HEK293 (cell line): ENCODE results near the gene SYNJ2.

ENCODE experiments used
- CTCF ChIA-PET: fragments of 350-600 bp; formaldehyde crosslinking; extraction: SDS; loops from one replicate; lab custom pipeline; 2021; ENCODE audit warnings: antibody characterized with exemption; lab: Yijun Ruan, JAX
- POLR2A ChIA-PET: fragments of 300-600 bp; formaldehyde crosslinking; extraction: SDS; loops from one replicate; lab custom pipeline; 2020; ENCODE audit warnings: antibody characterized with exemption, inconsistent platforms; lab: Yijun Ruan, JAX
- H3K27ac ChIP-seq: fragments of 200-500 bp; sonication (Bioruptor generic); 2 replicates; pipeline ENCODE4 v1.5.1; 2014; ENCODE audit warnings: low read depth, low read length, control low read depth, inconsistent platforms; ENCODE audit errors: extremely low read depth
- H3K36me3 ChIP-seq, 2 experiments: fragments of 200-500 bp in 1 of 2; sonication (Bioruptor generic) in 1 of 2; 1 replicate in 1 of 2; 2 replicates in 1 of 2; pipeline ENCODE4 v1.5.1; 2014 to 2017; ENCODE audit warnings: inconsistent platforms in 2 of 2, low read length in 2 of 2; ENCODE audit not compliant: control insufficient read depth in 2 of 2, insufficient read depth in 1 of 2
- H3K4me1 ChIP-seq: fragments of 200-500 bp; sonication (Bioruptor generic); 2 replicates; pipeline ENCODE4 v1.5.1; 2014; ENCODE audit warnings: mild to moderate bottlenecking, low read length, inconsistent platforms; ENCODE audit not compliant: control insufficient read depth, insufficient read depth
- H3K4me3 ChIP-seq: 2 replicates; pipeline ENCODE4 v1.5.1; 2011; ENCODE audit warnings: low read depth, mild to moderate bottlenecking, control low read depth, low read length, moderate library complexity
- H3K9me3 ChIP-seq: fragments of 200-500 bp; sonication (Bioruptor generic); 2 replicates; pipeline ENCODE4 v1.5.1; 2014; ENCODE audit warnings: low read depth, low read length, inconsistent platforms; ENCODE audit not compliant: control insufficient read depth, insufficient read depth
- MZF1 ChIP-seq: fragments of 450-650 bp; formaldehyde crosslinking; IDR thresholded peaks from 2 replicates; pipeline ENCODE4 v1.5.1; 2017; ENCODE audit warnings: missing biosample characterization, missing genetic modification characterization, borderline replicate concordance
- PRDM2 ChIP-seq: fragments of 450-650 bp; formaldehyde crosslinking; IDR thresholded peaks from 2 replicates; pipeline ENCODE4 v1.5.1; 2016; ENCODE audit warnings: missing biosample characterization, missing genetic modification characterization, borderline replicate concordance
- RBAK ChIP-seq: fragments of 450-650 bp; formaldehyde crosslinking; IDR thresholded peaks from 2 replicates; pipeline ENCODE4 v1.5.1; 2016; ENCODE audit warnings: missing biosample characterization, missing genetic modification characterization
- REPIN1 ChIP-seq: fragments of 450-650 bp; formaldehyde crosslinking; IDR thresholded peaks from 2 replicates; pipeline ENCODE4 v1.5.1; 2017; ENCODE audit warnings: missing biosample characterization, missing genetic modification characterization, low read depth
- YY1 ChIP-seq: fragments of 450-650 bp; formaldehyde crosslinking; IDR thresholded peaks from 2 replicates; pipeline ENCODE4 v1.5.1; 2018; ENCODE audit warnings: missing biosample characterization, missing genetic modification characterization
- ZBTB17 ChIP-seq: fragments of 450-650 bp; formaldehyde crosslinking; IDR thresholded peaks from 2 replicates; pipeline ENCODE4 v1.5.1; 2016; ENCODE audit warnings: missing biosample characterization, missing genetic modification characterization
- ZIC2 ChIP-seq: fragments of 450-650 bp; formaldehyde crosslinking; IDR thresholded peaks from 2 replicates; pipeline ENCODE4 v1.5.1; 2016; ENCODE audit warnings: missing biosample characterization, missing genetic modification characterization
- ZNF169 ChIP-seq: fragments of 450-650 bp; formaldehyde crosslinking; IDR thresholded peaks from 2 replicates; pipeline ENCODE4 v1.5.1; 2016; ENCODE audit warnings: missing biosample characterization, missing genetic modification characterization
- ZNF2 ChIP-seq: fragments of 450-650 bp; formaldehyde crosslinking; IDR thresholded peaks from 2 replicates; pipeline ENCODE4 v1.5.1; 2016; ENCODE audit warnings: missing biosample characterization, missing genetic modification characterization
- ZNF404 ChIP-seq: fragments of 450-650 bp; formaldehyde crosslinking; IDR thresholded peaks from 2 replicates; pipeline ENCODE4 v1.5.1; 2017; ENCODE audit warnings: missing biosample characterization, missing genetic modification characterization
- ZNF530 ChIP-seq: fragments of 450-650 bp; formaldehyde crosslinking; IDR thresholded peaks from 2 replicates; pipeline ENCODE4 v1.5.1; 2016; ENCODE audit warnings: low read depth, missing biosample characterization, missing genetic modification characterization
- ZNF561 ChIP-seq: fragments of 450-650 bp; IDR thresholded peaks from 2 replicates; pipeline ENCODE4 v1.5.1; 2018; ENCODE audit warnings: missing biosample characterization, missing genetic modification characterization, borderline replicate concordance
- ZNF571 ChIP-seq: fragments of 450-650 bp; formaldehyde crosslinking; IDR thresholded peaks from 2 replicates; pipeline ENCODE4 v1.5.0; 2017; ENCODE audit warnings: missing biosample characterization, missing genetic modification characterization
- ZNF624 ChIP-seq: fragments of 450-650 bp; formaldehyde crosslinking; IDR thresholded peaks from 2 replicates; pipeline ENCODE4 v1.5.1; 2017; ENCODE audit warnings: missing biosample characterization, missing genetic modification characterization
- ZNF626 ChIP-seq: fragments of 450-650 bp; sonication (Bioruptor Pico); formaldehyde crosslinking; IDR thresholded peaks from 2 replicates; pipeline ENCODE4 v1.5.1; 2018; ENCODE audit warnings: missing biosample characterization, missing genetic modification characterization, inconsistent platforms
- ZNF701 ChIP-seq: fragments of 450-650 bp; formaldehyde crosslinking; IDR thresholded peaks from 2 replicates; pipeline ENCODE4 v1.5.1; 2016; ENCODE audit warnings: missing biosample characterization, missing genetic modification characterization
- ZNF76 ChIP-seq: fragments of 450-650 bp; formaldehyde crosslinking; IDR thresholded peaks from 2 replicates; pipeline ENCODE4; 2016; ENCODE audit warnings: low read depth, missing biosample characterization, missing genetic modification characterization, borderline replicate concordance
- ZNF843 ChIP-seq: fragments of 450-650 bp; formaldehyde crosslinking; IDR thresholded peaks from 2 replicates; pipeline ENCODE4 v1.5.1; 2016; ENCODE audit warnings: missing biosample characterization, missing genetic modification characterization
- TF ChIP-seq, protein P1 (sequence below): fragments of 450-650 bp; formaldehyde crosslinking; IDR thresholded peaks from 2 replicates; pipeline ENCODE4 v1.5.1; 2016; ENCODE audit warnings: missing biosample characterization, missing genetic modification characterization
- TF ChIP-seq, protein P2 (sequence below): fragments of 450-650 bp; formaldehyde crosslinking; IDR thresholded peaks from 2 replicates; pipeline ENCODE4 v1.5.1; 2016; ENCODE audit warnings: missing biosample characterization, missing genetic modification characterization
- TF ChIP-seq, protein P3 (sequence below): fragments of 450-650 bp; formaldehyde crosslinking; IDR thresholded peaks from 2 replicates; pipeline ENCODE4 v1.5.0; 2017; ENCODE audit warnings: missing biosample characterization, missing genetic modification characterization, borderline replicate concordance

SYNJ2 gene

GRCh38 chr6:158036261-158036660 lies 54.6 kb downstream of the SYNJ2 start (continued):
- no peak for TF ChIP-seq RBAK (tag by site-specific recombination)
- 0 out of 2 replicates have a peak, but pooled peaks have one; percentile 28 for TF ChIP-seq ZNF2 (tag by site-specific recombination)
- TF ChIP-seq ZNF404 (tag by site-specific recombination): no peak
- TF ChIP-seq, protein P1, sequence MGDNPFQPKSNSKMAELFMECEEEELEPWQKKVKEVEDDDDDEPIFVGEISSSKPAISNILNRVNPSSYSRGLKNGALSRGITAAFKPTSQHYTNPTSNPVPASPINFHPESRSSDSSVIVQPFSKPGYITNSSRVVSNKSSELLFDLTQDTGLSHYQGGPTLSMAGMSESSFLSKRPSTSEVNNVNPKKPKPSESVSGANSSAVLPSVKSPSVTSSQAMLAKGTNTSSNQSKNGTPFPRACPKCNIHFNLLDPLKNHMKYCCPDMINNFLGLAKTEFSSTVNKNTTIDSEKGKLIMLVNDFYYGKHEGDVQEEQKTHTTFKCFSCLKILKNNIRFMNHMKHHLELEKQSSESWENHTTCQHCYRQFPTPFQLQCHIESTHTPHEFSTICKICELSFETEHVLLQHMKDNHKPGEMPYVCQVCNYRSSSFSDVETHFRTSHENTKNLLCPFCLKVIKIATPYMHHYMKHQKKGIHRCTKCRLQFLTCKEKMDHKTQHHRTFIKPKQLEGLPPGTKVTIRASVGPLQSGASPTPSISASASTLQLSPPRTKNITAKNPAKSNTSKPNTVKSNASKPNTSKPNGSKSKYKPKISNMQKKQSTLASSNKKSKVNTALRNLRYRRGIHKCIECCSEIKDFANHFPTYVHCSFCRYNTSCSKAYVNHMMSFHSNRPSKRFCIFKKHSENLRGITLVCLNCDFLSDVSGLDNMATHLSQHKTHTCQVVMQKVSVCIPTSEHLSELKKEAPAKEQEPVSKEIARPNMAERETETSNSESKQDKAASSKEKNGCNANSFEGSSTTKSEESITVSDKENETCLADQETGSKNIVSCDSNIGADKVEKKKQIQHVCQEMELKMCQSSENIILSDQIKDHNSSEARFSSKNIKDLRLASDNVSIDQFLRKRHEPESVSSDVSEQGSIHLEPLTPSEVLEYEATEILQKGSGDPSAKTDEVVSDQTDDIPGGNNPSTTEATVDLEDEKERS (tag by site-specific recombination): peak; percentile 74; the same call in 1 of the 2 replicates
- TF ChIP-seq ZNF571 (tag by site-specific recombination): no peak
- no peak for TF ChIP-seq MZF1 (tag by site-specific recombination)
- no peak for TF ChIP-seq ZBTB17 (tag by site-specific recombination)
- TF ChIP-seq ZNF76: no peak
- TF ChIP-seq ZNF530: no peak

DNA sequence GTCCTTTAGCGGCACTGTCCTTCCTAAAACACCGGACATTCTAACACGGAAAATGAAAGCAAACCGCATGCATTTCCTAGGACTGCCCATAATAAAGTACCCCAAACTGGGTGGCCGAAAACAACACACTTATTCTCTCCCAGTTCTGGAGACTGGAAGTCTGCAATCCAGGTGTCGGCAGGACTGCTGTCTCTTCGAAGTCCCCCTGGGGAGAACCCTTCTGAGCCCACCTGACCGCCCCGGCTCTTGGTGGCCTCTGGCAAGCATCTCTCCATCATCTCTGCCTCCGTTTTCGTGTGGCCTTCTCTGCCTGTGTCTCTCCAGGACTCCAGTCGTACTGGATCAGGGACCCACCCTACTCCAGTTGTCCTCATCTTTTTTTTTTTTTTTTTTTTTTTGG lies 55.4 kb downstream of the SYNJ2 start:
- no peaks in the 10 kb centered on the region for H3K9me3 ChIP-seq
- CTCF ChIA-PET: interaction anchor here (0.6 to 3.2 kb wide), 3 partner anchors 11 to 176 kb away, joined by 3 to 25 read pairs (median 9); no protein-coding TSS in a partner anchor
- peaks cover 30% of the 10 kb centered on the region for H3K4me1 ChIP-seq
- no peak overlapping the region for H3K4me3 ChIP-seq
- POLR2A ChIA-PET: no interaction called here
- peaks cover 0 to 24% of the 10 kb centered on the region in 2 experiments; a peak in 1 of 3 replicates for H3K36me3 ChIP-seq
- no peak overlapping the region for H3K27ac ChIP-seq
- TF ChIP-seq ZNF561 (tag by site-specific recombination) (no peak), ZNF626 (tag by site-specific recombination) (no peak), ZIC2 (tag by site-specific recombination) (no peak), ZNF624 (tag by site-specific recombination) (no peak), REPIN1 (no peak), ZNF843 (tag by site-specific recombination) (no peak), YY1 (tag by site-specific recombination) (no peak), ZNF169 (no peak), ZNF701 (no peak), ZNF76 (no peak), PRDM2 (tag by site-specific recombination) (no peak)
- TF ChIP-seq, protein P2, sequence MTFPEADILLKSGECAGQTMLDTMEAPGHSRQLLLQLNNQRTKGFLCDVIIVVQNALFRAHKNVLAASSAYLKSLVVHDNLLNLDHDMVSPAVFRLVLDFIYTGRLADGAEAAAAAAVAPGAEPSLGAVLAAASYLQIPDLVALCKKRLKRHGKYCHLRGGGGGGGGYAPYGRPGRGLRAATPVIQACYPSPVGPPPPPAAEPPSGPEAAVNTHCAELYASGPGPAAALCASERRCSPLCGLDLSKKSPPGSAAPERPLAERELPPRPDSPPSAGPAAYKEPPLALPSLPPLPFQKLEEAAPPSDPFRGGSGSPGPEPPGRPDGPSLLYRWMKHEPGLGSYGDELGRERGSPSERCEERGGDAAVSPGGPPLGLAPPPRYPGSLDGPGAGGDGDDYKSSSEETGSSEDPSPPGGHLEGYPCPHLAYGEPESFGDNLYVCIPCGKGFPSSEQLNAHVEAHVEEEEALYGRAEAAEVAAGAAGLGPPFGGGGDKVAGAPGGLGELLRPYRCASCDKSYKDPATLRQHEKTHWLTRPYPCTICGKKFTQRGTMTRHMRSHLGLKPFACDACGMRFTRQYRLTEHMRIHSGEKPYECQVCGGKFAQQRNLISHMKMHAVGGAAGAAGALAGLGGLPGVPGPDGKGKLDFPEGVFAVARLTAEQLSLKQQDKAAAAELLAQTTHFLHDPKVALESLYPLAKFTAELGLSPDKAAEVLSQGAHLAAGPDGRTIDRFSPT (tag by site-specific recombination): no peak
- TF ChIP-seq, protein P3, sequence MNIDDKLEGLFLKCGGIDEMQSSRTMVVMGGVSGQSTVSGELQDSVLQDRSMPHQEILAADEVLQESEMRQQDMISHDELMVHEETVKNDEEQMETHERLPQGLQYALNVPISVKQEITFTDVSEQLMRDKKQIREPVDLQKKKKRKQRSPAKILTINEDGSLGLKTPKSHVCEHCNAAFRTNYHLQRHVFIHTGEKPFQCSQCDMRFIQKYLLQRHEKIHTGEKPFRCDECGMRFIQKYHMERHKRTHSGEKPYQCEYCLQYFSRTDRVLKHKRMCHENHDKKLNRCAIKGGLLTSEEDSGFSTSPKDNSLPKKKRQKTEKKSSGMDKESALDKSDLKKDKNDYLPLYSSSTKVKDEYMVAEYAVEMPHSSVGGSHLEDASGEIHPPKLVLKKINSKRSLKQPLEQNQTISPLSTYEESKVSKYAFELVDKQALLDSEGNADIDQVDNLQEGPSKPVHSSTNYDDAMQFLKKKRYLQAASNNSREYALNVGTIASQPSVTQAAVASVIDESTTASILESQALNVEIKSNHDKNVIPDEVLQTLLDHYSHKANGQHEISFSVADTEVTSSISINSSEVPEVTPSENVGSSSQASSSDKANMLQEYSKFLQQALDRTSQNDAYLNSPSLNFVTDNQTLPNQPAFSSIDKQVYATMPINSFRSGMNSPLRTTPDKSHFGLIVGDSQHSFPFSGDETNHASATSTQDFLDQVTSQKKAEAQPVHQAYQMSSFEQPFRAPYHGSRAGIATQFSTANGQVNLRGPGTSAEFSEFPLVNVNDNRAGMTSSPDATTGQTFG (tag by site-specific recombination): no peak
- TF ChIP-seq, all 188 proteins: peak for 0
